Memory B cell (primary cell): ENCODE results near the gene NYNRIN.
"Not testable (repeated sequence)": the region's sequence is repeated elsewhere in the genome, so short reads cannot be mapped to it uniquely, and the experiment has no call there.

ENCODE experiments used
- ATAC-seq: fragments of 150-1000 bp; cut with Tn5 transposase; 2 replicates; pipeline ENCODE4 v1.10.0; 2021; ENCODE audit warnings: low read depth, mild to moderate bottlenecking, moderate library complexity
- DNase-seq, 2 donors: peaks; one replicate each; pipeline ENCODE4 v3.0.0; 2022; ENCODE audit warnings: low spot score in 2 of 2
- H3K27ac Mint-ChIP-seq: one replicate; pipeline ENCODE4 v1.8.0; 2022; ENCODE audit warnings: mild to moderate bottlenecking, moderate library complexity, mixed read lengths
- H3K27me3 Mint-ChIP-seq: one replicate; pipeline ENCODE4 v1.8.0; 2022; ENCODE audit warnings: mixed read lengths
- H3K36me3 Mint-ChIP-seq: one replicate; pipeline ENCODE4 v1.8.0; 2022; ENCODE audit warnings: mild to moderate bottlenecking, mixed read lengths
- H3K4me1 Mint-ChIP-seq: one replicate; pipeline ENCODE4 v1.8.0; 2022; ENCODE audit warnings: mixed read lengths
- H3K4me3 Mint-ChIP-seq: one replicate; pipeline ENCODE4 v1.8.0; 2022; ENCODE audit warnings: mild to moderate bottlenecking, moderate library complexity, mixed read lengths
- H3K9me3 Mint-ChIP-seq: one replicate; pipeline ENCODE4 v1.8.0; 2022; ENCODE audit warnings: mixed read lengths

NYNRIN gene

GRCh38 chr14:24441485-24441884, 42.7 kb downstream of the NYNRIN start:
- H3K27ac Mint-ChIP-seq = peak overlapping the region; percentile 92
- H3K36me3 Mint-ChIP-seq = peaks cover 15% of the 10 kb centered on the region
- DNase-seq (no peak), ATAC-seq (no peak)
- H3K4me1 Mint-ChIP-seq = peaks cover 25% of the 10 kb centered on the region
- H3K9me3 Mint-ChIP-seq = no peaks in the 10 kb centered on the region
- peak overlapping the region; percentile 88 for H3K4me3 Mint-ChIP-seq
- H3K27me3 Mint-ChIP-seq = no peaks in the 10 kb centered on the region

GRCh38 chr14:24441904-24442239, 43.1 kb downstream of the NYNRIN start:
- ATAC-seq (no peak), DNase-seq (no peak)
- peak overlapping the region; percentile 88 for H3K4me3 Mint-ChIP-seq
- peaks cover 21% of the 10 kb centered on the region for H3K4me1 Mint-ChIP-seq
- peaks cover 2% of the 10 kb centered on the region for H3K9me3 Mint-ChIP-seq
- H3K36me3 Mint-ChIP-seq = peaks cover 17% of the 10 kb centered on the region
- no peaks in the 10 kb centered on the region for H3K27me3 Mint-ChIP-seq
- H3K27ac Mint-ChIP-seq = peak overlapping the region; percentile 92

GRCh38 chr14:24442240-24443052, 43.6 kb downstream of the NYNRIN start, which contains the start of gene SDR39U1:
SDR39U1 (minus strand) TSS chr14:24442776; CDS start chr14:24442769, 7 bp downstream.
- Mint-ChIP-seq H3K4me3 (peak within 1 kb of the TSS; percentile 88), H3K9me3 (peaks cover 2% of the 10 kb centered on the region), H3K27ac (peak within 1 kb of the TSS; percentile 92), H3K36me3 (peaks cover 17% of the 10 kb centered on the region), H3K27me3 (no peaks in the 10 kb centered on the region), H3K4me1 (peaks cover 18% of the 10 kb centered on the region)
- peak; percentile 90 for ATAC-seq
- peak; percentile 82 to 94 for DNase-seq

- peaks cover 2% of the 10 kb centered on the region for H3K9me3 Mint-ChIP-seq
- ATAC-seq (no peak), DNase-seq (no peak)
- H3K4me3 Mint-ChIP-seq = peak overlapping the region; percentile 88
- no peaks in the 10 kb centered on the region for H3K27me3 Mint-ChIP-seq
- peaks cover 13% of the 10 kb centered on the region for H3K4me1 Mint-ChIP-seq
- H3K27ac Mint-ChIP-seq = peak overlapping the region; percentile 92
- peaks cover 16% of the 10 kb centered on the region for H3K36me3 Mint-ChIP-seq
These were observed 44.4 kb downstream of the NYNRIN start for GRCh38 chr14:24443053-24443665.

- H3K27me3 Mint-ChIP-seq, ATAC-seq, H3K4me3 Mint-ChIP-seq, DNase-seq, H3K9me3 Mint-ChIP-seq, H3K27ac Mint-ChIP-seq, H3K4me1 Mint-ChIP-seq: not testable (repeated sequence)
- peaks cover 31% of the 10 kb centered on the region for H3K36me3 Mint-ChIP-seq
These were observed 52.0 kb downstream of the NYNRIN start for GRCh38 chr14:24450828-24451227.

- no peaks in the 10 kb centered on the region for H3K4me1 Mint-ChIP-seq
- ATAC-seq (no peak), DNase-seq (no peak)
- no peak overlapping the region for H3K27ac Mint-ChIP-seq
- H3K4me3 Mint-ChIP-seq = no peak overlapping the region
- H3K27me3 Mint-ChIP-seq = no peaks in the 10 kb centered on the region
- H3K9me3 Mint-ChIP-seq = peaks cover 7% of the 10 kb centered on the region
- peaks cover 26% of the 10 kb centered on the region for H3K36me3 Mint-ChIP-seq
These were observed 58.2 kb downstream of the NYNRIN start for GRCh38 chr14:24456980-24457379.

- H3K4me3 Mint-ChIP-seq = no peak overlapping the region
- peaks cover 5% of the 10 kb centered on the region for H3K9me3 Mint-ChIP-seq
- H3K27ac Mint-ChIP-seq = no peak overlapping the region
- H3K4me1 Mint-ChIP-seq = peaks cover 2% of the 10 kb centered on the region
- H3K27me3 Mint-ChIP-seq = no peaks in the 10 kb centered on the region
- ATAC-seq = no peak
- H3K36me3 Mint-ChIP-seq = peaks cover 18% of the 10 kb centered on the region
- DNase-seq = no peak
These were observed 59.9 kb downstream of the NYNRIN start for GRCh38 chr14:24458736-24459135.

- Mint-ChIP-seq H3K4me1 (peaks cover 4% of the 10 kb centered on the region), H3K9me3 (no peaks in the 10 kb centered on the region), H3K27ac (no peak overlapping the region), H3K27me3 (no peaks in the 10 kb centered on the region), H3K36me3 (peaks cover 13% of the 10 kb centered on the region), H3K4me3 (no peak overlapping the region)
- no peak for DNase-seq
- no peak for ATAC-seq
These were observed 60.5 kb downstream of the NYNRIN start for GRCh38 chr14:24459331-24459730.

GRCh38 chr14:24461336-24461735, 62.5 kb downstream of the NYNRIN start:
- no peaks in the 10 kb centered on the region for H3K9me3 Mint-ChIP-seq
- ATAC-seq = no peak
- no peak overlapping the region for H3K27ac Mint-ChIP-seq
- peaks cover 12% of the 10 kb centered on the region for H3K36me3 Mint-ChIP-seq
- no peak overlapping the region for H3K4me3 Mint-ChIP-seq
- no peak for DNase-seq
- H3K4me1 Mint-ChIP-seq = peaks cover 7% of the 10 kb centered on the region
- H3K27me3 Mint-ChIP-seq = no peaks in the 10 kb centered on the region

- H3K27ac Mint-ChIP-seq = no peak overlapping the region
- H3K27me3 Mint-ChIP-seq = no peaks in the 10 kb centered on the region
- ATAC-seq (no peak), DNase-seq (no peak)
- no peaks in the 10 kb centered on the region for H3K9me3 Mint-ChIP-seq
- H3K36me3 Mint-ChIP-seq = peaks cover 13% of the 10 kb centered on the region
- H3K4me3 Mint-ChIP-seq = no peak overlapping the region
- peaks cover 7% of the 10 kb centered on the region for H3K4me1 Mint-ChIP-seq
These were observed 64.4 kb downstream of the NYNRIN start for GRCh38 chr14:24463017-24463883.

- Mint-ChIP-seq H3K27me3 (no peaks in the 10 kb centered on the region), H3K9me3 (no peaks in the 10 kb centered on the region), H3K4me1 (peaks cover 7% of the 10 kb centered on the region), H3K4me3 (no peak overlapping the region), H3K36me3 (peaks cover 13% of the 10 kb centered on the region), H3K27ac (no peak overlapping the region)
- ATAC-seq = no peak
- no peak for DNase-seq
These were observed 65.3 kb downstream of the NYNRIN start for GRCh38 chr14:24463884-24464785.

- Mint-ChIP-seq H3K27ac (no peak overlapping the region), H3K27me3 (no peaks in the 10 kb centered on the region), H3K9me3 (no peaks in the 10 kb centered on the region), H3K36me3 (peaks cover 10% of the 10 kb centered on the region), H3K4me1 (peaks cover 7% of the 10 kb centered on the region), H3K4me3 (no peak overlapping the region)
- ATAC-seq (no peak), DNase-seq (no peak)
These were observed 66.6 kb downstream of the NYNRIN start for GRCh38 chr14:24465368-24465767.

- DNase-seq = no peak
- Mint-ChIP-seq H3K36me3 (peaks cover 7% of the 10 kb centered on the region), H3K27ac (no peak overlapping the region), H3K4me1 (peaks cover 7% of the 10 kb centered on the region), H3K27me3 (no peaks in the 10 kb centered on the region), H3K4me3 (no peak overlapping the region), H3K9me3 (no peaks in the 10 kb centered on the region)
- ATAC-seq = no peak
These were observed 67.0 kb downstream of the NYNRIN start for GRCh38 chr14:24465805-24466204.
